ENCODE data around the gene CHRM3.

Gene CHRM3

DNA sequence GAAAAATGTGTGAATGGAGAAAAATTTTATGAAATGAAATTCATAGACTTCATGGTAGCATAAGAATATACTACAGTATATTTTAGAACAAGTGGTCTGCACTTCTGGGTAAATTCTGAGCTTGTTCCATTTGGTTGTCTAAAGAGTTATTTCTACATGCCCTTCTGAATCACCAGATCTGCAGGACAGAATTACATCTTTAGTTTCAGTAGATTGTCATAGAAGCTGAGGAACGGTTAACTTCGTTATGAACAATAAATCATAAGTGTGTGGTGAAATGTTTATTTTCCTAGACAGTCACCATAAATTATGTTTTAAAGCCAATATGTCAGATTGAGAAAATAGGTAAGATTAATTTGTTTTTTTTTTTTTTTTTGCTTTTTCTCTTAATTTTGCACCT is 30.9 kb downstream of the CHRM3 start:
- DNase-seq, result no peak

DNA sequence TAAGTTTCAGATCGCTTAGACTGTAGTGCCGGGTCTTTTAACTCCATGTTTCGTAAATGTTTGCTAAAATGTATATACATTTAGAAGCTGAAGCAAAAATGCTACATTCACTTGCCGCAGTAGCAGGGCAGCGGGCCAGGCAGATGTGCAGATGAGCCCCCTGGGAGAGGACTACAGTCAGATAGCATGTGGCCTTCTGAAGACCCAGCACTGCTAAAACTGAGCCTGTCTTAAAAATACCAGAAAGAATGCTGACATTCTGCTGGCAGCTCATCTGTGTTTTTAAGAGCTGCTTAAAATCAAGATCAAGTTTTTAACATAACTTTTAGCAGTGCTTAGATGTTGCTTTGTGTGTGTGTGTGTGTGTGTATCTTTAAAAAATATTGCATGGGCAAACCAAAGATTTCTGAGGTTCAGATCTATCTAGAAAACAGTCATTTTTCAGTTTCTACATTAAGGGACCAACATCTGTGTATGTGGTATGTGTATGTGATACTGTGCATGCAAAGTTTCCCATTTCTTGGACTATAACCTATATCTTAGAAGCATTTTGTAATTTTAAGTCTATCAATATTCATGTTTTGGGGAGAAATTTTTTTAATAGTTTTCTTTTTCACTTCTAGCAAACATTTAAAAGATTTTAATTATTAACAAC is 31.7 kb downstream of the CHRM3 start:
- DNase-seq, result no peak

DNA sequence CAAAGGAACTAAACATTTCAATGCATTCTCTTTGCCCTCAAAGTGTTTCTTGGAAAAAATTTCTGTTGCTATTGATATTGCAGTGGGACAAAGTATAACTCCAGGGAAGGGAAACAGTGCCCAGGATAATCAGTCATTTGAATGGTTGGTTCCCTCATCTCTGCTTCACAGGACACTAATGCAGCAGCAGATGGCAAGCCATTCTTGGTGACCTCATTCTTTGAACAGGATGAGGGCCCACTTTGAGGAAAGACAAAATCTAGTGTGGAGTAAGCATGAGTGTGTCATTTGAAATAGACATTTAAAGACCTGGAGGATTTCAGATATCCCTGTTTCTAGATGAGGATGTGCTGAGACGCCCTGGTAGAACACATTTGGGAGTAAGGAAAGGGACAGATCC is 32.3 kb downstream of the CHRM3 start:
- DNase-seq, result no peak

DNA sequence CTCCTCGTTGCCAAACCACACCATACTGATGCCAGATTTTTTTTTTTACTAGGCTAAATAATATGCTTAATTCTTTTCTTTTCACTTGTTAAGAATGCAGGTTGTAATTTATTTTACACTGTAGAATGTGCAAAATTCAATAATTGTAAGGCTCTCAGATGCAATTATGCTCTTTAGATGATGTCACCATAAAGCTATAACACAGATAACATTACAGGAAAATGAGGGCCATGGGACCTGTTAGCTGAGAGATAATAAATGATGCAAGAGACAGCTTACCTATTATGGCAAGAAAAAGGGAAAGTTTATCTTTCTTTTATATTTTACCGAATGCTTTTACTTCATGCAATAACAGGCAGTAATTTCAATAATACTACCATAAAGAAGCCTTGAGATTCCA is 35.4 kb downstream of the CHRM3 start:
- no peak for DNase-seq

DNA sequence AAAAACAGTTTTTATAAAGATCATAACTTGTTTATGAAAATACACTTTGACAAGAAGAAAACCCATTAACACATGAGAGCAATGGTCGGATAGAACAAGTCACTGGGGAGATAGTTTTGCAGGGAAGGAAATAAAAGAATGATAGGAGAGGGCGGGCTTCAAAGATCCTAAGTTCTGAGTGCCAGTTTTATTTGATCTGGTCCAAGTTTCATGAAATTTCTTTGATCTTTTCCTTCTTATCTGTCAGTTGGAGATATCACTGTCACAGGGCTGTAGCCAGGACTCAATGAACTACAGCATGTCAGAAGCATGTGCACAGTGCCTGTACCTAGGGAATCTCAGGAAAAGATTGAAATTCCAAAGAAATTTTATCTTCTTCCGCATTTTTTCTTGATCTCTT is 36.5 kb downstream of the CHRM3 start:
- DNase-seq, result no peak

DNA sequence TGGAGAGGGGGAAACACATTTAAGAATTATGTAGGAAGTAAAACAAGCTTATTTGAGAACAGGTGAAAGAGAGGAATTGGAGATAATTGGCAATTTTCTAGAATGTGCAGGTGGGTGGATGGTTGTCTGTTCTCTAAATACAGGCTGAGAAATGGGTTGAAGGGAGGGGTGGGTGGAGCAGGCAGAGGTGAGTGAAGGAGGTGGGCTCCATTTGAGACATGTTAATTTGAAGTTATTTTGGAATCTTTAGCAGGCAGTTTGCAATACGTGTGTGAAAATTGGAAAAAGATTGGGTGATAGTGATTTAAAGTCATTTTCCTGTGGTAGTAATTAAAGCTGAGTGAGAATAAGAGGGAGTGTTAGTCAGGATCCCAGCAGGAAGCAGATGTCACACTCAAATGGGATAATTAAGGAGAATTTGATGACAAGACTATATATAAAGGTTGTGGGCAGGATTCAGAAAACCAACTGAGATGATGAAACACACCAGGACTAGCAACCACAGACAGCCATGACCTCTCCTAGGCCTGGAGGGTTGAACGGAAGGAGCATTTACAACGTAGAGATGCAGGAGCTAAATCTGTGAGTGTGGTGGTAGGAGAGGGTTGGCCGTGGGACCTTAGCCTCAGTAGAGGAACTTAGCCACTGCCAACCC is 40.6 kb downstream of the CHRM3 start:
- DNase-seq, result no peak

DNA sequence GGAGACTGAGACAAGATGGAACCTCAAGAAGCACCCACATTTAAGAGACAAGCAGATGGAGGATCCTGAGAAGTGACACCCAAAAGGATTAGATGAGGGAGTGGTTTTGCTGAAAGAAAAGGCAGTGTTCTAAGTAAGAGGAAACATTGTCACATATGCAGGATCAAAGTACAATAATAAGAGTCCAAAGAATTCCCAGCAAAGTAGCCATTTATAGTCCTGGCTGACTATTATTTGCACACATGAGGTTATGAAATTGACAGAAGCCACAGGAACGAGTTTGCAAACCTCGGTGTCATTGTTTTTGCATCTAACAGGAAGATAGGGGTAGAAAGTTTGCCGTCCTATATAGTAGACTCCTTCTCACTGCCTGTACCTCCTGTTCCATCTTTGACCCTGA is 41.3 kb downstream of the CHRM3 start:
- no peak for DNase-seq

DNA sequence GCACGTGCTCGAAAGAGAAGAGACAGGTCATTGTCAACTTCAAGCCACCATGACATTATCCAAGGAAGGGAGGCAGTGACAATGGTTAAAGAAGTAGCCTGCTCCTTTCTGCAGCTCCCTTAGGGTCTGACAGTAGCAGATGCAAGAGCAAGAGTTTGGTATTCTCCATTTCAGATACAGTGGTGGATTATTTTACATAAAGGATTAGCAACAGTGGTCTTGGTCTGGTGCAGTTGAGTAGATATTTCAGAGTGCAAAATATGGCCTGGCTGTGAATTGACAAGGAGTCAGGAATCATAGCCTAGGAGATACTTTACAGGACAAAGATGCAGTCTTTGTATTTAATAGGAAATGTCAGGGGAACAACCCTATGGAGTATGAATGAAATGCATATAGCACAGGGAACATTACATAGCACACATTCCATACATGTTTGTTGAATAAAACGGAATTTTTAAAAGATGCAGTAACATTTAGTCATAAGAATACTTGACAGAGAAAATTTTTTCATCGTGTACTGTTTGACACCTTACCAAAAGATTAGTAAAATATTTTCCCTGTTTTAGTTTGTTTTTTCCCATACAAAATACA is 41.8 kb downstream of the CHRM3 start:
- no peak for DNase-seq

DNA sequence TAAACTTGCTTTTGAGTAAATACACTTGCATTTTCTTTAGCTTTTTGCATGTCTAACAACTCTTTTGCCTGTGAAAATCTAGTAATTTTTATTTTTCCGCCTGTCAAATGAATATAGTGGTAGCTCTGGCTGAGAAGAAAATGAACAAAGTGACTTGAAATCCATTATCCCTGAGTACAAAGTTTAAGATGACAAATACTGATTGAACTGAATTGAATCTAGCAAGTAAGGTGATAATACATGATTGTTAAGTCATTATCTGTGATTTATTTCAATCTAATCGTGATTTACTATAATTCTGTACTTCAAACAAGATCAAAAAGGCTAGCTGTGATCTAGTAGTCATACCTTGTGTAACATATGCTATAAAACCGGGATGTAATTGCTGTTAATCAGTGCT is 42.8 kb downstream of the CHRM3 start:
- no peak for DNase-seq

DNA sequence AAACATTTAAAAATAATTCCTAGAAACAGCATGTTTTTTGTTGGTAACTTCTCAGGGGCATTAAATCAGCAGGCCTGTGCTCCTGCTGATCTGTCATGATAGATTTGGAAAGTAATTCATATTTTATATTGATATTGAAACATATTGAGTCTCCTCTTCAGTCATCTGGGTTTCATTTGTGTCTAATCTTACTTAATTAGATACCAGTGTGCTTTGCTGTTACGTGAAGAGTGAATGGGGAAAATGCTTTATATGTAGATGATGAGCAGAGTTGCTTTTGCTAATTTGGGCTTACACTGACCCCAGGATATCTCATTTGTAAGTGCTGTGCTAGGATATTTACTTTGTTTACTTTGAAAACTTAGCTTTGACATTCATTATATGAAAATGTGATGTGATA is 45.9 kb downstream of the CHRM3 start:
- DNase-seq, result no peak

DNA sequence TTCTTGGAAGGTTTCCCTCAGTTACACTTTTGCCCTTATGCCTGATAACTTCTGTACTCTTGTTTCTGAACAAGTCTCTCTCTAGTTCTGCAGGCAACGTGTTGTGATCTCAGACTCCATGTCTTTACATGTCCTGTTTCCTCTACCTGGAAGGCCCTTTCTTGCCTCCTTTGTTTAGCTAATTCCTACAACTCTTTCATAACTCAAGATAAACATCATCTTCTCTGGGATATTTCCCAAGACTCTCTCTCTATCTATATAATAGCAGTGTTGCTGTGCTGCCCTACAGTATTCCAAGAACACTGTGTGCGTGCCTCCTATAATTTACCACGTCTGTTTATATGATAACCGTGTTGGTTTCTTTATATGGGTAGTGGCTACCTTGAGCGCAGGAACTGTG is 47.8 kb downstream of the CHRM3 start:
- no peak for DNase-seq

Measured in activated CD4-positive, CD25-positive, alpha-beta regulatory T cell (primary cell).